NCI-H2107 treated with DMSO at 0.1 percent for 48 hours (cell line): ENCODE measurements around the gene CLCN7.
"Not testable (repeated sequence)": the region's sequence is repeated elsewhere in the genome, so short reads cannot be mapped to it uniquely, and the experiment has no call there.

Experiments used
- DNase-seq: peaks from one replicate; lab custom pipeline; 2025; ENCODE audit not compliant: unreplicated experiment; lab: John Stamatoyannopoulos, UW

CLCN7 gene

GRCh38 chr16:1487395-1488053 lies 12.7 kb upstream of the CLCN7 start:
- no peak for DNase-seq

DNA sequence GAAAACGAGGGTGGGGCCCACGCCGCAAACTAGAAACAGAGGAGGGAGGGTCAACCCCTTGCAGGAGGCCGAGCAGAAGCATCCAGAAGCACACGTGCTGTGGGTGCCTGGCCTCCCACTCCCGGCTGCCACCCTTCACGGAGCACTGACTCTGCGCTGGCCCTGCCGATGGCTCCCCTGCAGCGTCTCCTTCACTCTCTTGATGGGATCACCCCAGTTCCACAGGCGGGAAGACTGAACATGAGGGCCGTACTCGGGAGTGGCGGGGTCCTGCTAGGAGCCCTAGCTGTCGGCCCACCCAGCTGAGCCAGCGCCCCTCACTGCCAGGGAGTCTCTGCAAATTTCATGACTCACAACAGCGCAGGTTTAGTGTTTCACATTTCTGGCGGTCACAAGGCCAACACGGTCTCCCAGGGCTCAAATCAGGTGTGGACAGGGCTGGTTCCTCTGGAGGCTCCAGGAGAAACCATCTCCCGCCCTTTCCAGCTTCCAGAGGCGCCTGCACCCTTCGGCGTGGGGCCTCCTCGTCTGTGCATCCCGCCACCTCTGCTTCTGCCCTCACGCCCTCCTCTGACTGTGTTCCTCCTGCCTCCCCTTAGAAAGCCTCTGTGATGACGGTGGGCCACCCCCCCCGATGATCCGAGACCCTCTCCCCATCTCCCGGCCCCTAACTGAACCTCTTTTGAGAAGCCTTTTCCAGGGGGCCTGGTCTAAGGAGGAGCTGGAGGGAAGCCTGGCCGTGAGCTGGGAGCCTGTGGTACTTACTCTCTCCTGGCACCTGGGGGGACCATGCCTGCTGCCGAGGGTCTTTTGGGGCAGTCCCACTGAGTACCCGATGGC lies 11.9 kb upstream of the CLCN7 start:
- DNase-seq = no peak

GRCh38 chr16:1485847-1486496 lies 11.1 kb upstream of the CLCN7 start:
- DNase-seq = no peak

DNA sequence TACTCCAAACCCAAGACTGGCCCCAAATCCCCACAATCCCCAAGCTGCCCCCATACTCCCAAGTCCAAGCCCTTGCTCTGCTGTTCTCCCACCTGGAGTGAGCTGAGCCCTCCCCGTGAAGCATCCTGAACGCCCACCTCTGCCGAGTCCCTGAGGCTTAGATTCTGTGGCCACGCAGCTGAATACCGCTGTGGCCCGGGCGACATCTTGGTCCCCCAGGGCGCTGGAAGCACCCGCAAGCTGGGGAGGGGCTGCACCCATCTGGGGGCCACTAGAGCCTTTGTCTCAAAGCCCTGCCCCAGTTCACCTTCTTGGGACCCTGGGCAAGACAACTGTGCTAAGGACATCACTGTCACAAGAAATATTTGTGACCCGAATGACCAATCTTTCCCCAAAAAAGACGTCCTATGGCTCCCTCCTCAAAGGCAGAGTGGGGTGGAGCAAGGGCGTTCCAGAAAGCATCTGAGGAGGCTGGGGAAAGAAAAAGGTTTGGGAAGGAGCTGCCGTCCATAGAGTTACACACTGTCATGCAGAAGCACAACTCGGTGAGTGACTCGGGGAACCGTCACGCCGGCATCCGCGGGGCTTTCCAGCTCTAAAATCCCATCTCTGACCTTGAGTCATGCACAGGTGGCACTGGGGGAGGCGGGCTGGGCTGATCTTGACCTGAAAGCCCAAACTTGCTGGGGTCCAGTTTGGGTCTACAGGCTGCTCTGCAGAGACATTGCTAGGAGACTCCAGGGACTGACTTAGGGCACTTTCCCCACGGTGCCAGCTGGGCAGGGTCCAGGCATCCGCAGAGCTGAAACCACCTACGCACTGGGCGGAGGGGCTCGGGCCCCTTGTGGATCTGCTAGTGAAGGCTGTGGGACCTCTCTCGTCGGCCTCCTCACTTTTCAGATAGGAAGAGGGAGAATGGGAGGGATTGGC lies 7.3 kb upstream of the CLCN7 start:
- DNase-seq = no peak

GRCh38 chr16:1478937-1479336 lies 4.1 kb upstream of the CLCN7 start:
- not testable (repeated sequence) for DNase-seq

- DNase-seq = no peak
These were observed 2.2 kb upstream of the CLCN7 start for GRCh38 chr16:1477033-1477432.

DNA sequence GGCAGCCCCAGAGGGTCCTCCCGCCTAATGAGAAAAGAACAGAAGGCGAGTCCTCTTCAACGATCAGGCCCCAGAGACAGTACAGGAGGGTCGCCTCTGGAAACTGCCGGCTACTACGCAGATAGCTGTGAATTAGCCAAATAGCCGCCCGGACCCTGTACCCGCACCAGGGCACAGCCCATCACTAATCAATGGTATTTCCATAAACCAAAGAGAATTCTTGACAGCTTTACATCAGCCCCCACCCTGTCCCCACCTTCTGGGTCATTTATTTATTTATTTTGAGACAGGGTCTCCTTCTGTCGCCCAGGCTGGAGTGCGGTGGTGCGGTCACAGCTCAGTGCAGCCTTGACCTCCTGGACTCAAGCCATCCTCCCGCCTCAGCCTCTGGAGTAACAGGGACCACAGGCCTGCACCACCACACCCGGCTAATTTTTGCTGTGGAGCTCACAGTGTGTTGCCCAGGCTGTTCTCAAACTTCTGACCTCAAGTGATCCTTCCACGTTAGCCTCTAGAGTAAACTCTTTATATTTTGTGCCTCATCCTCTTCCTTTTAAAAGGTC lies 805 bp upstream of the CLCN7 start:
- DNase-seq = no peak

DNA sequence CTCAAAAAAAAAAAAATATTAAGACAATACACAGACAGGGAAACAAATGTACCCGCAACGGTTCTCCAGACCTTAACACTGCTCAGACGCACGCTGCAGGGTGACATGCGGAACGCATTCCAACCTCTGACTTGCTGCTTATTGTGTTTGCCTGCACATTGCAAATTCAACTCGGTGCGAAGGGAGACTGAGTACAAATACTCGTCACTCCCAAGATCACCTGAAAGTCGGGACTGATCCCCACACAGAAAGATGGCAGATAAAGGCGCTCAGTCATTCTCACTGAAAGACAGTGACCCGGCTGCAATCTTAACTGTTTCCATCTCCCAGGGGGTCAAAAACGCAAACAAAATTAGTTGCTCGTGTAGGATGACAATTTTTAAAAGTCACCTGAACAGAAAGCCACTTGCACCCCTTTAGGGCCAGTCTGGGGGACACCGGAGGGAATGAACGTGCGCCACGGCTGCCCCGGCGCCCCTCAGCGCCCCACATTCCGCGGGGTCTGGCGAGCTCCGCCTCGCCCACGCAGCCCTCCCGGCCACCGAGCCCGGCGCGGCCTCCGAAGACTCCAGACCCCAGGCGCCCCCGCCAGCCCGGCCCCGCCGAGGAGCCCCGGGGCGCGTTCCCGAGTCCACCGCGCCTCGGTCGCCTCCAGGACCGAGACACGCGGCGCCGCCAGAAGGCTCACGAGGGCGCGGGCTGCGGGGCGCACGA lies 589 bp downstream of the CLCN7 start:
- no peak for DNase-seq

GRCh38 chr16:1472974-1473373 lies 1.9 kb downstream of the CLCN7 start:
- DNase-seq = no peak

- DNase-seq = no peak
These were observed 3.1 kb downstream of the CLCN7 start for GRCh38 chr16:1471569-1472194.

DNA sequence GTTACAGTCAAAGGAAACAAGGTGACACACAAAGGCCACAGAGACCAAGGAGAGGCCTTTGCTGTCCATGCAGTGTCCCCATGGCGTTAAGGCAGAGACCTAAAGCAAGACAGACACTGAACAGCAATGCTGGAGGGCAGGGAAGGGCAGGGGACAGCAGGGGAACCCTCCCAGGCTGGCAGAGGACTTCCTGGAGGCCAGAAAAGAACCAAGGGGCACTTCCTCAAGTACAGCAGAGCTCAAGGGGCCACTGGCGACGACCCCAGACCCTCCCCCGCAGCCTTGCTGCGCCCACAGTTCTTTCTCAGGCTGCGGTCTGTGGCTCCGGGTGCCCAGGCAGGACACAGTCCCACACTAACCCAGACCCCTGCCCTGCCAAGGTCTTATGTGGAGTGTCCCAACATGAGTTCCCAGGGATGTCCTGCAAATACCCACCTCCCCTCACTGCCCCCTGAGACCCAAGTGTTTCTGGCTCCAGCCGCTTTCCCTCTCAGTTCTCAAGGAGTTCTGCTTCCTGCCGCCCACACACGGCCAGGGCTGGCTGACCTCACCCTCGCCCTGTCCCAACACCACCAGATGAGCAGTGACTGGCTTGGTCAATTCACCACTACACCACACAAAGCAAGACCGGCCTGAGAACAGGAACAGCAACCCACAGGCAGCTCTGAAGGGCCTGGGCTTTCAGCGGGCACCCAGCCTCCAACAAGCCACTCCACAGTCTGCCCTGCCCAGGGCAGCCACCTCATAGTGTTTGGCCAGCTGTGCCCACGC lies 4.2 kb downstream of the CLCN7 start:
- no peak for DNase-seq

DNA sequence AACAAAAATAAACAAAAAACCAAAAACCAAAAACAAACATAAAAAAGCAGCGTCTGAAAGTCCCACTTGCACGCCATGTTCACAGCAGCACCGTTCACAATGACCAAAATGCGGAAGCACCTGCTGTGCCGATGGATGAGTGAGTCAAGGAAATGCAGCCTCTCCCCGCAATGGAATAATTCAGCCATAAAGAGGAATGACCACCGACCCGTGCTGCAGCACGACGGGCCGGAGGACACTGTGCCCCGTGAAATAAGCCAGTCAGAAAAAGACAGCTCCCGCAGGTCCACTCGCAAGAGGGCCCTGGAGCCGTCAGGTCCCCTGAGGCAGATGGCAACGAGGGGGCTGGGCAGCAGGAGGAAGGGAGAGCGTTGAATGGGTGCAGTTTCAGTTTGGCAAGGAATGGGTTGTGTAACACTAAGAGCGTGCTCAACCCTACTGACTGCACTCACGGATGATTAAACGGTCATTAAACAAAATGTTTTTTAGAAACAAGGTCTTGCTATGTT lies 5.1 kb downstream of the CLCN7 start:
- DNase-seq = no peak

GRCh38 chr16:1469141-1469540 lies 5.7 kb downstream of the CLCN7 start:
- not testable (repeated sequence) for DNase-seq

- DNase-seq = no peak
These were observed 6.4 kb downstream of the CLCN7 start for GRCh38 chr16:1468426-1468810.

GRCh38 chr16:1466968-1467521 lies 7.8 kb downstream of the CLCN7 start:
- no peak for DNase-seq

DNA sequence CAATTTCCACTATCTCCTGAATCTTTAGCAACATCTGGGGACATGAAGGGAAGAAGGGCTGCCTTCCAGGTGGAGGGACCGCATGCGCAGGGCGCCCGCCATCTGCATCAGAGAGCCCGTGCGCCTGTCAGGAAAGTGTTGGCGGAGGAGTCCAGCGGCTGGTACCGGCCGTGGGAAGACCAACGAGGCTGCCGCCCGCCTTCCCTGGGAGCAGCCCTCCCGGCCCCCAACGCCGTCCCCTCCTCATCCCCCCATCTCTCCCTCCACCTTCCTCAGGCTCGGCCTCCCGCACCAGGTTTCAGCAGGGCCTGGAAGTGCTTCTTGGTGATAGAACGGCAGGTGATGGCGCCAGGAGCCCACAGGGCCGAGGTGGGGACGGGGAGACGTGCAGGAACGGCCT lies 8.8 kb downstream of the CLCN7 start:
- DNase-seq = no peak

DNA sequence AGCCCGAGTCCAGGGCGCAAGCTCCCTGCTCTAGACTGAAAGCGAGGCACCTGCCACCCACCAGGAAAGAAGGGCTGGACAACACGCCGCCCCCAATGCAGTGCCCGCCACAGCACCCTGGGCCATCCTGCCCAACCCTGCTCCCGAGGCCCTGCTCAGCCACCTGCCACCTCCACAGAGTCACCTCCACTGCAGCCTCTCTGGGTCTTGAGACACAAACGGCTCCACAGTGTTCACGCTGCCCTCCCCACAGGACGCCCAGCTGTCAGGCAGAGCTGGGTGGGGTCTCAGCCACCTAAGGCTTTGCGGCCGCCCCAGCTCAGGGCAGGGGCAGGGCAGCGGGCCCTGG lies 9.3 kb downstream of the CLCN7 start:
- no peak for DNase-seq

- DNase-seq = no peak
These were observed 9.8 kb downstream of the CLCN7 start for GRCh38 chr16:1464894-1465566.
